Measurements from ENCODE around the gene SCYGR4.

The SCYGR4 gene

DNA sequence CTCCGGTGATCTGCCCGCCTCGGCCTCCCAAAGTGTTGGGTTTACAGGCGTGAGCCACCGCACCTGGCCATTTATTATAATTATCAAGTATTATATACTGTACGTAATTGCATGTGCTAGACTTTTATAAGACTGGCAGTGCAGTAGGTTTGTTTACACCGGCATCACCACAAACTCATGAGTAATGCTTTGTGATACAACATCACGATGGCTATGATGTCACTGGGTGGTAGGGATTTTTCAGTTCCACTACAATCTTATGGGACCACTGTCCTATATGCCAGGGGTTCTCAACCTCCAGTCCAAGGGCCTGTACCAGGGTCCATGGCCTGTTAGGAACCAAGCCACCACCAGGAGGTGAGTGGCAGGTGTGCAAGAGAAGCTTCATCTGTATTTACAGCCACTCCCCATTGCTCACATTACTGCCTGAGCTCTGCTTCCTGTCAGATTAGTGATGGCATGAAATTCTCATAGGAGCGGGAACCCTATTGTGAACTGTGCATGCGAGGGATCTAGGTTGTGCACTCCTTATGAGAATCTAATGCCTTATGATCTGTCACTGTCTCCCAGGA, 9.4 kb downstream of the SCYGR4 start:
- H3K4me3 ChIP-seq (ENCODE audit: low read depth, low read length) = no peak overlapping the region
- TF ChIP-seq, protein P1, sequence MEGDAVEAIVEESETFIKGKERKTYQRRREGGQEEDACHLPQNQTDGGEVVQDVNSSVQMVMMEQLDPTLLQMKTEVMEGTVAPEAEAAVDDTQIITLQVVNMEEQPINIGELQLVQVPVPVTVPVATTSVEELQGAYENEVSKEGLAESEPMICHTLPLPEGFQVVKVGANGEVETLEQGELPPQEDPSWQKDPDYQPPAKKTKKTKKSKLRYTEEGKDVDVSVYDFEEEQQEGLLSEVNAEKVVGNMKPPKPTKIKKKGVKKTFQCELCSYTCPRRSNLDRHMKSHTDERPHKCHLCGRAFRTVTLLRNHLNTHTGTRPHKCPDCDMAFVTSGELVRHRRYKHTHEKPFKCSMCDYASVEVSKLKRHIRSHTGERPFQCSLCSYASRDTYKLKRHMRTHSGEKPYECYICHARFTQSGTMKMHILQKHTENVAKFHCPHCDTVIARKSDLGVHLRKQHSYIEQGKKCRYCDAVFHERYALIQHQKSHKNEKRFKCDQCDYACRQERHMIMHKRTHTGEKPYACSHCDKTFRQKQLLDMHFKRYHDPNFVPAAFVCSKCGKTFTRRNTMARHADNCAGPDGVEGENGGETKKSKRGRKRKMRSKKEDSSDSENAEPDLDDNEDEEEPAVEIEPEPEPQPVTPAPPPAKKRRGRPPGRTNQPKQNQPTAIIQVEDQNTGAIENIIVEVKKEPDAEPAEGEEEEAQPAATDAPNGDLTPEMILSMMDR (IDR thresholded peaks at IDR 0.05; ENCODE audit: low read depth, low read length) = no peak

DNA sequence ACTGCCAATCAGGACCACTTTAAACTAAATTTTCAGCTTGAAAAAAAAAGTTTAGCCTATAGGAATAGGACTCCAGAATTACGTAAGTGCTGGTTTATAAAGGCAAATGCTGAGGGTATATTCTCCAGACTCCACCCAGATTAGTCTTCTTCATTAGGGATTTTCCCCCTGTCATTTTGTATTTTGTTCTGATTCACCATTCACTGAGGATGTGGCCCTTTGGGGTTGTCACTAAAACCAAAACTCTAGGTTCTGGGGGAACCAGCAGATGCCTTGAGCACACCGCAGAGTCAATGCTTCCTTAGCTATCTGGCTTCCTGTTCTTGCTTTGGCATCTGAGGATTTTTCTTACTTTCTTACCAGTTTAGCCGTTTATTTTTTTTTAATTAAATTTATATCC, 10.5 kb downstream of the SCYGR4 start:
- no peak overlapping the region for H3K4me3 ChIP-seq (ENCODE audit: low read depth, low read length)
- TF ChIP-seq, protein P1 (IDR thresholded peaks at IDR 0.05; ENCODE audit: low read depth, low read length) = no peak

DNA sequence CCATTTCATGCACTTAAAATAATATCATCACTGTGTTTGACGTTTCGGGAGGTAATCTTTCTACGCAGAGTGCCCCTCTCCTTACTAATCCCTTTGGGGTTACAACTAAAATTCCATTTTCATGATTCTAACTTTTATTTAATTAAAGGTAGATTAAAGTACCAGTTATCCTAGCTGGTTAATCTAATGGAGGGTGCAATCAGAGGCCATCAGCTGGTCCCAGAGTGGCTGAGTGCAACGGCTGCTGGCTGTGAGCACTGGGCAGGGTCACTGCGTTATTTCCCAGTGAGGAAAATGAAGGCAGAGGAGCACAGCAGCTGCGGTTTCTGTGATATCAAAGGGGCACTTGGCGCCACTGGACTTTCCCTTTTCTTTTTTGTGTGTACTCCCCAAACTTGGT, 12.1 kb downstream of the SCYGR4 start:
- TF ChIP-seq, protein P1 (IDR thresholded peaks at IDR 0.05; ENCODE audit: low read depth, low read length) = no peak
- H3K4me3 ChIP-seq (ENCODE audit: low read depth, low read length) = no peak overlapping the region

DNA sequence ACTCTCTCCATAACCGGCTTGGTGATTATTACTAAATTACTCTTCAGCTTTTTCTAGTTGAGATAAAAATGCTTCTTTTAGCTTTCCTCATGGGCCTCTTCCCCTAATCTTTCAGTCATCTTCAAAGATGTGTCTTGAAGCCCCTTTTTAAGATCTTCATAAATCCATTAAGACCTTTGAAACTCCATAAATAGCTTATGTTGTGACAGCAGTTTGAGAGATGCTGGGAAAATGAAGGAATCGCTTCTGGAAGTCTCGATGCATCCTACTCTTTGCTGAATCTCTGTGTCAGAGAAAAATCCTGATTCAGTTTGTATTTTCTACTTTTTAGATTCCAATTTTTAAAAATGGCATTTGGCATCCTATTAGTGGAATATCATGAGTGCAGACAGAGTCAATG, 13.0 kb downstream of the SCYGR4 start:
- TF ChIP-seq, protein P1 (IDR thresholded peaks at IDR 0.05; ENCODE audit: low read depth, low read length) = no peak
- H3K4me3 ChIP-seq (ENCODE audit: low read depth, low read length) = no peak overlapping the region

DNA sequence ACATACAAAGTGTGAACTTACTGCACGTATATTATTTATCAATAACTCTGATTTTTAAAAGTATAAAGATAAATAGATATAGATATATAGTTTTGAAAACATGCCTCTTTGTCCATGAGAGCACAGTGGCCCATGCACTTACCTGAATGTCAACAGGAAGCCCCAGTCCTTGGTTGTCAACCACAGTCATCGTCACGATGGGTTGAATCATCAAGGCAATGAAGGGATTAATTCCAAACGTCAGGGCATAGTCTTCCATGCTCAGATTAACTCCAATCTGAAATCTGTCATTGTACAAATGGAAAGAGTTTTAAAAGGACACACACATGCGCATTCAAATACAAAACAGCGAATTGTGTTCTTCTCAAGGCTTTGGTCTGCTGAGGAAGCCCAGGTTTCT, 15.5 kb downstream of the SCYGR4 start:
- TF ChIP-seq, protein P1 (IDR thresholded peaks at IDR 0.05; ENCODE audit: low read depth, low read length) = no peak
- no peak overlapping the region for H3K4me3 ChIP-seq (ENCODE audit: low read depth, low read length)

DNA sequence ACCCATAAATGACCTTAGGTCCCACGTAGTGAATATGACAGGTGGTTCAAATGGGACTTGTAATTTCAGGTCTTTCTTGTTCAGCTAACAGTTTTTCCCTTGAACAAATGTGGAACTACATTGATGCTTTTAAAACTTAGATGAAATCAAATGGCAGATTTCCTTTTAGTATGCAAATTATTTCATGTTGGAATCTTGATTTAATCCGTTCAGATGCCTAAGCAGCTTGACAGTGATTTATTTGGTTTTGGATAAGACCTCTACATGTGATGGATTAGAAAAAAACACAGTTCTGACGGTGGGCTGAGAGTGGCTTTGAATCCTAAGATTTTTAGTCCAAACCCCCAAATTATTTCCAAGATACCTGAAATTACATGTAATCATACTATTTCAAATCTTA, 16.9 kb downstream of the SCYGR4 start:
- TF ChIP-seq, protein P1 (IDR thresholded peaks at IDR 0.05; ENCODE audit: low read depth, low read length) = no peak
- no peak overlapping the region for H3K4me3 ChIP-seq (ENCODE audit: low read depth, low read length)

DNA sequence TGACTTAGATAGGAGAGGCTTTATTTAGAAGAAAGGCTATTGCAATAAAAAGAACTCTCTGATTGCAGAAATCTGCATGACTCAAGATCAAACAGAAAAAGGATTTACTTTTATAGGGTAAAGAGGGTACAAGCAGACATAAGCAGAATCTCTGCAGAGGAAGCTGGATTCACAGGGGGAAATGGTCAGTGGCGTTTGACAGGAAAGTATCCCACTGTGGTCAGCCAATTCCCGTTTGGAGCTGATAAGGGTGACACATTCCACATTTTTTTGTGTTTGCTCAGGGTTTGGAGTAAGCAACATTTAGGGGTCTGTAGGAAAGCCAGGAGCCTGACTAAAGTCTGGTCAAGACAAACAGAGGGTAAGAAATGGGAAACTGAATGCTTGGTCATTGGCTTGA, 25.4 kb downstream of the SCYGR4 start:
- TF ChIP-seq, protein P1 (IDR thresholded peaks at IDR 0.05; ENCODE audit: low read depth, low read length) = no peak
- H3K4me3 ChIP-seq (ENCODE audit: low read depth, low read length) = no peak overlapping the region
